OCI-LY1 (cell line): ENCODE measurements around the gene GBE1.

Experiments
- H2AFZ ChIP-seq: fragments of 200-600 bp; sonication (generic), shearing (Covaris generic); 2 replicates; pipeline ENCODE4 v1.6.0; 2014; ENCODE audit warnings: antibody characterized with exemption, mild to moderate bottlenecking, low read length
- H3F3A ChIP-seq: fragments of 200-600 bp; sonication (generic), shearing (Covaris generic); 2 replicates; pipeline ENCODE4 v1.6.0; 2014; ENCODE audit warnings: mild to moderate bottlenecking, antibody characterized with exemption, low read length, moderate library complexity; ENCODE audit not compliant: insufficient read depth
- H3K27ac ChIP-seq: fragments of 200-600 bp; sonication (generic); 2 replicates; pipeline ENCODE4 v1.5.1; 2014; ENCODE audit warnings: low read length, mixed run types, mild to moderate bottlenecking, low read depth; ENCODE audit not compliant: poor library complexity, severe bottlenecking
- H3K27me3 ChIP-seq: fragments of 200-600 bp; sonication (generic); 2 replicates; pipeline ENCODE4 v1.6.0; 2014; ENCODE audit warnings: antibody characterized with exemption, mild to moderate bottlenecking, low read length, moderate library complexity; ENCODE audit not compliant: insufficient read depth
- H3K36me3 ChIP-seq: fragments of 200-600 bp; sonication (generic); 2 replicates; pipeline ENCODE4 v1.6.1; 2014; ENCODE audit warnings: mild to moderate bottlenecking, antibody characterized with exemption, low read length, moderate library complexity, mixed read lengths; ENCODE audit not compliant: insufficient read depth
- H3K4me1 ChIP-seq: fragments of 200-600 bp; sonication (generic); 2 replicates; pipeline ENCODE4 v1.5.1; 2014; ENCODE audit warnings: mild to moderate bottlenecking, low read length, moderate library complexity; ENCODE audit not compliant: insufficient read depth, severe bottlenecking
- H3K4me2 ChIP-seq: fragments of 200-600 bp; sonication (generic), shearing (Covaris generic); 2 replicates; pipeline ENCODE4 v1.6.1; 2014; ENCODE audit warnings: low read length
- H3K4me3 ChIP-seq: fragments of 200-600 bp; sonication (generic); 2 replicates; pipeline ENCODE4 v1.5.1; 2014; ENCODE audit warnings: low read length, low read depth, mild to moderate bottlenecking, mixed read lengths; ENCODE audit not compliant: poor library complexity, severe bottlenecking
- H3K79me2 ChIP-seq: fragments of 200-600 bp; shearing (Covaris generic); 2 replicates; pipeline ENCODE4 v1.6.1; 2016; ENCODE audit warnings: mixed run types, low read length, mixed read lengths; ENCODE audit not compliant: insufficient read depth
- H3K9ac ChIP-seq: fragments of 200-600 bp; sonication (generic), shearing (Covaris generic); 2 replicates; pipeline ENCODE4 v1.6.1; 2014; ENCODE audit warnings: mild to moderate bottlenecking, low read length, mixed read lengths
- H3K9me2 ChIP-seq: fragments of 200-600 bp; sonication (generic), shearing (Covaris generic); 2 replicates; pipeline ENCODE4 v1.6.1; 2014; ENCODE audit warnings: low read depth, mild to moderate bottlenecking, low read length, mixed read lengths
- H3K9me3 ChIP-seq: fragments of 200-600 bp; shearing (Covaris generic); 2 replicates; pipeline ENCODE4 v1.6.1; 2014; ENCODE audit warnings: low read length, mixed read lengths
- H4K20me1 ChIP-seq: fragments of 200-600 bp; sonication (generic), shearing (Covaris generic); 2 replicates; pipeline ENCODE4 v1.6.0; 2016; ENCODE audit warnings: mild to moderate bottlenecking, low read length; ENCODE audit not compliant: insufficient read depth
- CTCF ChIP-seq: fragments of 200-600 bp; sonication (generic), shearing (Covaris generic); IDR thresholded peaks from 2 replicates; pipeline ENCODE4 v1.5.1; 2017; ENCODE audit warnings: mild to moderate bottlenecking, antibody characterized with exemption, low read length, moderate library complexity, mixed read lengths
- EZH2 ChIP-seq: fragments of 200-600 bp; sonication (generic), shearing (Covaris generic); IDR thresholded peaks from 2 replicates; pipeline ENCODE4 v1.8.0; 2017; ENCODE audit warnings: borderline replicate concordance, mixed run types, mild to moderate bottlenecking, antibody characterized with exemption, low read length, moderate library complexity, mixed read lengths

Gene GBE1

GRCh38 chr3:81462921-81463320 lies 298.5 kb downstream of the GBE1 start:
- Histone ChIP-seq H3K27ac (no peak overlapping the region), H3K4me2 (no peak overlapping the region), H3K9ac (no peak overlapping the region), H2AFZ (no peak overlapping the region), H3K4me3 (no peak overlapping the region), H3K27me3 (no peaks in the 10 kb centered on the region), H3K9me3 (no peaks in the 10 kb centered on the region), H3K79me2 (no peaks in the 10 kb centered on the region), H4K20me1 (no peaks in the 10 kb centered on the region), H3K36me3 (no peaks in the 10 kb centered on the region), H3K4me1 (no peaks in the 10 kb centered on the region), H3F3A (no peaks in the 10 kb centered on the region), H3K9me2 (no peaks in the 10 kb centered on the region)
- TF ChIP-seq CTCF (no peak), EZH2 (no peak)

- Histone ChIP-seq H3K9ac (no peak overlapping the region), H3K4me1 (no peaks in the 10 kb centered on the region), H3F3A (no peaks in the 10 kb centered on the region), H2AFZ (no peak overlapping the region), H3K27ac (no peak overlapping the region), H3K9me3 (no peaks in the 10 kb centered on the region), H3K36me3 (no peaks in the 10 kb centered on the region), H3K79me2 (no peaks in the 10 kb centered on the region), H3K4me3 (no peak overlapping the region), H3K4me2 (no peak overlapping the region), H4K20me1 (no peaks in the 10 kb centered on the region), H3K9me2 (no peaks in the 10 kb centered on the region), H3K27me3 (no peaks in the 10 kb centered on the region)
- TF ChIP-seq EZH2 (no peak), CTCF (no peak)
These were observed 301.7 kb downstream of the GBE1 start for GRCh38 chr3:81459733-81460132.

- Histone ChIP-seq H3K9me2 (no peaks in the 10 kb centered on the region), H3K4me3 (no peak overlapping the region), H3K36me3 (no peaks in the 10 kb centered on the region), H3K27me3 (no peaks in the 10 kb centered on the region), H3K9me3 (no peaks in the 10 kb centered on the region), H3K4me2 (no peak overlapping the region), H3K27ac (no peak overlapping the region), H3F3A (no peaks in the 10 kb centered on the region), H3K79me2 (no peaks in the 10 kb centered on the region), H3K4me1 (no peaks in the 10 kb centered on the region), H3K9ac (no peak overlapping the region), H4K20me1 (no peaks in the 10 kb centered on the region), H2AFZ (no peak overlapping the region)
- TF ChIP-seq EZH2 (no peak), CTCF (no peak)
These were observed 309.0 kb downstream of the GBE1 start for GRCh38 chr3:81452418-81452817.
